Right cardiac atrium (tissue), 5 donors: ENCODE data around the gene EXOC4. TPM values are rescaled to one million over a fixed set of nuclear protein-coding genes. Genes with fewer than 3 reads are reported as not detected.

Experiments
- ATAC-seq, 2 donors: fragments of 200-7000 bp; cut with Tn5 transposase; one replicate each; pipeline versions ENCODE4 v1.8.0 to v1.9.1; 2020; ENCODE audit warnings: moderate library complexity in 2 of 2, mild to moderate bottlenecking in 1 of 2
- DNase-seq, 3 donors: peaks; one replicate each; pipeline ENCODE4 v3.0.0-alpha.2; 2020
- H3K27ac ChIP-seq: one replicate; pipeline ENCODE4 v1.5.1; 2013; ENCODE audit warnings: mild to moderate bottlenecking, low read length, control low read depth, moderate library complexity
- H3K27me3 ChIP-seq: one replicate; pipeline ENCODE4 v1.6.1; 2013; ENCODE audit not compliant: control insufficient read depth, insufficient read depth
- H3K4me1 ChIP-seq: one replicate; pipeline ENCODE4 v1.6.1; 2013; ENCODE audit warnings: low read length; ENCODE audit not compliant: control insufficient read depth, insufficient read depth
- H3K4me3 ChIP-seq: one replicate; pipeline ENCODE4 v1.5.1; 2013; ENCODE audit warnings: low read length, control low read depth
- H3K9me3 ChIP-seq: one replicate; pipeline ENCODE4 v1.6.1; 2013; ENCODE audit warnings: low read length; ENCODE audit not compliant: control insufficient read depth
- WGBS: extraction: QIAGEN DNeasy Blood & Tissue Kit; methylation state at CpG from one replicate; pipeline ENCODE4 v1.1.7; 2013; 5-methylcytosine and 5-hydroxymethylcytosine counted together
- intact Hi-C, 4 donors: fragments of 100-400 bp; cut with DNase I; formaldehyde crosslinking; loops; one replicate each; pipeline versions ENCODE4 v1.11.0 to v1.14.0; 2022 to 2023
- polyA plus RNA-seq: library from polyadenylated mRNA; stranded (reverse); fragments of 200-250 nt; gene quantifications from one replicate; pipeline ENCODE4 v1.2.3, GENCODE V29; 2013
- total RNA-seq, 4 donors: library from RNA; stranded (reverse); fragmentation: NEBNext Ultra II Directional; extraction: Animal tissue kit (Norgen Biotek cat#: 25700); gene quantifications; one replicate each; pipeline ENCODE4 v1.2.1, GENCODE V29; 2021
- donor health status: healthy with polysubstance abuse.
- donor health status: DM: no; HTN: yes; CAD: no.
- donor health status: DM: no; HTN: no; CAD: no.
- donor health status: DM: no; HTN: yes; CAD: no; lungs with severe emphysema.
- donor health status: DM: yes; HTN: yes; CAD: no.

The EXOC4 gene
- total and polyA plus RNA-seq, 5 donors, result 11.9 to 45.9 (median 39.7) TPM

- H3K27ac ChIP-seq, result no peak overlapping the region
- no peaks in the 10 kb centered on the region for H3K27me3 ChIP-seq
- WGBS, result 93% methylated on average over 3 of the region's 3 CpGs
- no peak overlapping the region for H3K4me3 ChIP-seq
- no peak for DNase-seq
- no peaks in the 10 kb centered on the region for H3K9me3 ChIP-seq
- ATAC-seq, result no peak
- intact Hi-C loops, result no loop called here
- H3K4me1 ChIP-seq, result no peaks in the 10 kb centered on the region
Observed at GRCh38 chr7:133489906-133490305, 237.0 kb downstream of the EXOC4 start.

DNA sequence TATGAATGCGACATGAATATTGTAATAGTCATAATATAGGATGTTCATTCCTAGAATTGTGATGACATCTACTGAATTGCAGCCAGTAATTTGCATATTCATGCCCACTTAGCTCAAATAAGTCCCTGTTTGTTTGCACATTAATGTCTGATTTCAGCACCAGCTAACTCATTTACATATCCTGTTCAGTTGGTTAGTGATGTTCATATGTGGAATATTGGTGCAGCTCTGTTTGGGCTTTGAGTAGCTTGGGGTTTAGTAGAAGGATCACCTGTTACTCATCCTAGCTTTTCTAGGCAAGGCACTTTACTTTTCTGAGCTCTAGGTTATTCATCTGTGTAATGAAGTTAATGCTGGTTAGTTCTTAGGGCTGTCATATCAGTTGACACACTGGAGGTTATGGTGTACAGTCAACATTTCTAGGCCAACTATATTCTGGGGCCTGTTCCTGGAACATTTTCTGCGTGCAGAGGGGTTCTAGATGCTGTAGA is 238.4 kb downstream of the EXOC4 start:
- intact Hi-C loops, result no loop called here

DNA sequence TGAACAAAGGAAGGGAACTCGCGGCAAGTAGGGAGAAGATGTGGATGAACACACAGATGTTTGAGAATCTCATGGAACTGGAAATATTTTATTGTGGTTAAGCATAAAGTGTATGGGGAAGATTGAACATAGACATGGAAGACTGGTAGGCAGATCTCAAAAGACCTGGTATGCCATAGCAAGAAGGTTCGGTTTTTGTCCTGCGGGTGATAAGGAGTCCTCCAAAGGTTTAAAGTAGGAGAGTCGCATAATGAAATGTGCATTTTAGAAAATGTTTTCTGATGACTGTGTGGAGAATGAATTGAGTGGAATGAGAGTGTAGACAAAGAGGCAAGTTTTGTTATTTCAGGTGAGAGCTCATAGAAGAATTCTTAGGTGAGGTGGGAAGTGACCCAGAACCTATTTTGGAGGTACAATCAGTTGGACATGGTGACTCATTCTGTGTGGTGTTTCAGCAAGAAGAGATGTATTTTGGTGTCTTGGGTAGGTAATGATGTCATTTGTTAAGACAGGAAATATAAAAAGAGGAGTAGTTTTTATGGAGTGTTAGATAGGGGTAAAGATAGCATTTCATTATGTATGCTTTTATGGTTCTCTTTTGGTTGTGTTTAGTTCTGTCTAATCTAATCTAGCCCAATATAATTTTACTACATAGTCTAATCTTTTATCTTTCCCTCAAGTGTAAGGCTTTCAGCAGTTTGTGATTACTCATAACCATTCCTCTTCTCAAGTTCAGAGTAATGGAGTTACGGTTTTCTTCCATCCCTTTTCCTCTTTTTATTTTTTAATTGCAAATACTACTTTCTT is 239.2 kb downstream of the EXOC4 start:
- Histone ChIP-seq H3K4me1 (no peaks in the 10 kb centered on the region), H3K4me3 (no peak overlapping the region), H3K27me3 (no peaks in the 10 kb centered on the region), H3K27ac (no peak overlapping the region), H3K9me3 (no peaks in the 10 kb centered on the region)
- ATAC-seq, result no peak
- intact Hi-C loops, result no loop called here
- DNase-seq, result no peak
- WGBS, result 98% methylated on average over 6 of the region's 6 CpGs

More for the DNA sequence above, 238.4 kb downstream of the EXOC4 start:
- DNase-seq (no peak), ATAC-seq (no peak)
- Histone ChIP-seq H3K27me3 (no peaks in the 10 kb centered on the region), H3K27ac (no peak overlapping the region), H3K4me3 (no peak overlapping the region), H3K9me3 (no peaks in the 10 kb centered on the region), H3K4me1 (no peaks in the 10 kb centered on the region)
- 94% methylated on average over 2 of the region's 2 CpGs for WGBS

- Histone ChIP-seq H3K9me3 (no peaks in the 10 kb centered on the region), H3K27ac (no peak overlapping the region), H3K4me1 (no peaks in the 10 kb centered on the region), H3K4me3 (no peak overlapping the region), H3K27me3 (no peaks in the 10 kb centered on the region)
- no peak for DNase-seq
- intact Hi-C loops, result no loop called here
- 100% methylated on average over 1 of the region's 1 CpG for WGBS
- ATAC-seq, result no peak
Observed at GRCh38 chr7:133497061-133497460, 244.2 kb downstream of the EXOC4 start.

- 76% methylated on average over 5 of the region's 5 CpGs for WGBS
- H3K4me3 ChIP-seq, result no peak overlapping the region
- H3K9me3 ChIP-seq, result no peaks in the 10 kb centered on the region
- DNase-seq, result no peak
- intact Hi-C loops, result no loop called here
- no peak for ATAC-seq
- no peak overlapping the region for H3K27ac ChIP-seq
- no peaks in the 10 kb centered on the region for H3K27me3 ChIP-seq
- H3K4me1 ChIP-seq, result no peaks in the 10 kb centered on the region
Observed at GRCh38 chr7:133501771-133502170, 248.9 kb downstream of the EXOC4 start.

DNA sequence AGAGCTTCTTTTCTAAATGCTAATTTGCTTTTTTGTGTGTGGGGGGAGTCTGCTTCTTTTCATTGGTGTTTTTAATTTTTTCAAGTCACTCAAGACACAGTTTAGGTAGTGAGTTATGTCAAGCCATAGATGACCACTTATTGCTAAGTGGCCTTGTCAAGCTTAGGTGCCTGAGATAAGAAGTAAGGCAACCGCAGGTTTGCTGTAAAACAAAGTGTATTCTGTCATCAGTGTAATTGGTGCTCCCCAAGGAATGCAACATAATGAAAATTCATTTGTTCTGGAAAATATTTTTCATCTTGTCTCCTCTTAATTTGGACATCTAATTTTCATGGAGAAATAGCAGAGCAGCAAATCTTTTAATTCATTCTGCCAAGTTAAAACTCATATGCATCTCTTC is 249.6 kb downstream of the EXOC4 start:
- no peak overlapping the region for H3K4me3 ChIP-seq
- no peaks in the 10 kb centered on the region for H3K4me1 ChIP-seq
- no peaks in the 10 kb centered on the region for H3K27me3 ChIP-seq
- H3K9me3 ChIP-seq, result no peaks in the 10 kb centered on the region
- ATAC-seq (no peak), DNase-seq (no peak)
- no peak overlapping the region for H3K27ac ChIP-seq
- WGBS, result 61% methylated on average over 1 of the region's 1 CpG
- intact Hi-C loops, result no loop called here

- H3K4me1 ChIP-seq, result no peaks in the 10 kb centered on the region
- no peaks in the 10 kb centered on the region for H3K27me3 ChIP-seq
- H3K27ac ChIP-seq, result no peak overlapping the region
- WGBS, result 91% methylated on average over 1 of the region's 1 CpG
- intact Hi-C loops, result no loop called here
- H3K4me3 ChIP-seq, result no peak overlapping the region
- DNase-seq (no peak), ATAC-seq (no peak)
- H3K9me3 ChIP-seq, result no peaks in the 10 kb centered on the region
Observed at GRCh38 chr7:133502972-133503371, 250.1 kb downstream of the EXOC4 start.

- intact Hi-C loops, result no loop called here
- WGBS, result 88% methylated on average over 3 of the region's 3 CpGs
- no peaks in the 10 kb centered on the region for H3K27me3 ChIP-seq
- DNase-seq, result no peak
- no peak for ATAC-seq
- H3K4me3 ChIP-seq, result no peak overlapping the region
- H3K9me3 ChIP-seq, result no peaks in the 10 kb centered on the region
- no peak overlapping the region for H3K27ac ChIP-seq
- H3K4me1 ChIP-seq, result no peaks in the 10 kb centered on the region
Observed at GRCh38 chr7:133504825-133505224, 251.9 kb downstream of the EXOC4 start.

- H3K27ac ChIP-seq, result no peak overlapping the region
- no peak for DNase-seq
- intact Hi-C loops, result no loop called here
- H3K27me3 ChIP-seq, result no peaks in the 10 kb centered on the region
- no peak overlapping the region for H3K4me3 ChIP-seq
- H3K4me1 ChIP-seq, result no peaks in the 10 kb centered on the region
- 97% methylated on average over 5 of the region's 5 CpGs for WGBS
- ATAC-seq, result no peak
- no peaks in the 10 kb centered on the region for H3K9me3 ChIP-seq
Observed at GRCh38 chr7:133509822-133510221, 256.9 kb downstream of the EXOC4 start.

DNA sequence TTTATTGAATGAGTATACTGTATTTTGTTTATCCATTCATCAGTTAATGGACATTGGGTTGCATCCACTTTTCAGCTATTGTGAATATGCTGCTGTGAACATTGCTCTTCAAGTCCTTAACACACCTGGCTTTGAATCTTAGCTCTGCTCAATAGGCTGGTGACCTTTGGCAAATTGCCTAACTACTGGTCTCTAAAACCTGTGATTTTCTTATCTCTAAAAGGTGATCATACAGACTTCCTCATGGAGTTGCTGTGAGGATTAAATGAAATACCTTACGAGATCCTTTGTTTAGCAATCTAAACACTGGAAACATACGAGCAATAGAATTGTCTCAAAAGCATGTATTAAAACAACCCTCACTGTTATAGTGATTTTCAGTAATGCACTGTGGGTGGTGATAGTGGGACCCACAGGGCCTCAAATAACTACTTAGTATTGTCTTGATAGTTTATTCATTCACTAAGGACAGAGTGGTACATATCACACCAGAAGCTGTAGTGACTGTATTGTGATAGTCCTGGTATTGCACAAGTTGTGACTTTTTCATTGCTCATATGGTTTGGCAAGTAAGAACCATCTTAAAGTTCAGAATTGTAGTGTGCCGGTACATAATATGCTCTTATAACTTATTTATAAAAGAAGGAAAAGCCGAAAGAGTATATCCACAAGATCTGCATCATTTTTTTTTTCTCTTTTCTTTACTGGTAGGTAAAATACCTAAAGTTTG is 257.6 kb downstream of the EXOC4 start:
- intact Hi-C loops, result no loop called here

DNA sequence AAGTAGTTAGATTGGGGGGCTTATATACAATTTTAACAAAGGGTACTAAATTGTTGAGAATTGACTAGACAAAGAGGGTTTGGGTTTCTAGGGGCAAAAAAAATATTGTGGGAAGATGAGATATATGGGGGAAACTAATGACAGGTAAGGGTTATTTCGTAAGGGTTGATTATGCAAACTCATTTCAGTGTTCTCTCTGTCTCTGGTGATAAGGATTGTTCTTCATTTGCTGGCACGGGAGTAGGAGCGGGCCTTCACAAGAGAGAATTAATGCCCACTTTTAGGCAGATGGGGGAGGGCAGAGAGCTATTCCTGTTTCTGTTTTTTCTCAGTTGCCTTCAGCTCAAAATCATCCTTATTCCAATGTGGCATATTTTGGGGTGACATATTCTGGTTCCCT is 258.4 kb downstream of the EXOC4 start:
- Histone ChIP-seq H3K27me3 (no peaks in the 10 kb centered on the region), H3K4me3 (no peak overlapping the region), H3K27ac (no peak overlapping the region), H3K4me1 (no peaks in the 10 kb centered on the region), H3K9me3 (no peaks in the 10 kb centered on the region)
- ATAC-seq (no peak), DNase-seq (no peak)
- WGBS, result 91% methylated on average over 3 of the region's 3 CpGs
- intact Hi-C loops, result no loop called here

More for the DNA sequence above, 257.6 kb downstream of the EXOC4 start:
- no peaks in the 10 kb centered on the region for H3K27me3 ChIP-seq
- H3K4me3 ChIP-seq, result no peak overlapping the region
- H3K4me1 ChIP-seq, result no peaks in the 10 kb centered on the region
- H3K27ac ChIP-seq, result no peak overlapping the region
- DNase-seq, result no peak
- ATAC-seq, result no peak
- H3K9me3 ChIP-seq, result no peaks in the 10 kb centered on the region
- WGBS, result 94% methylated on average over 4 of the region's 4 CpGs
